ENCODE measurements around the gene ARNT2. TPM values are rescaled to one million over a fixed set of nuclear protein-coding genes. Genes with fewer than 3 reads are reported as not detected.

ARNT2 gene
- total RNA-seq, 2 experiments from 2014 or later: not detected

DNA sequence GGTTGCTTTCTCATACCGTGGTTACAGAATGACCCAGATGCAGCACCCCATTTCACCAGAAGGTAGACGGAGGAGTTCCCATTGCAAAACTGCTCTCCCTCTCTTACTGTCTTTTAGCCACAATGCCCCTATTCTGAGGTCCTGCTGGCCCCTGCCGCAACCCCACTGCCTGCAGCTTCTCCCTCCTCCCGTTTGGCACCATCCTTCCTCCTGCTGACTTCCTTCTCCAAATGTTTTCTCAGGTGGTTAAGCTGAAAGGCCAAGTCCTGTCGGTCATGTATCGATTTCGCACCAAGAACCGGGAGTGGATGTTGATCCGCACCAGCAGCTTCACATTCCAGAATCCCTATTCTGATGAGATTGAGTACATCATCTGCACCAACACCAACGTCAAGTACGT lies 158.7 kb downstream of the ARNT2 start:
- no peak overlapping the region for H3K4me2 ChIP-seq (ENCODE audit: low read length)
- ChIA-PET POLR2A (interaction anchor here (0.6 kb wide), 1 partner anchor 605 kb away, joined by 4 read pairs; no protein-coding TSS in a partner anchor), CTCF (ENCODE audit: unreplicated experiment) (no interaction called here)
- H3K9me2 ChIP-seq (ENCODE audit: insufficient read depth, low read length): no peaks in the 10 kb centered on the region
- no peak overlapping the region for H3K4me3 ChIP-seq (ENCODE audit: low read depth, low read length, poor library complexity, severe bottlenecking)
- H3K36me3 ChIP-seq (ENCODE audit: insufficient read depth, low read length): no peaks in the 10 kb centered on the region
- H3K4me1 ChIP-seq (ENCODE audit: insufficient read depth, low read length, poor library complexity, severe bottlenecking): no peaks in the 10 kb centered on the region
- no peaks in the 10 kb centered on the region for H4K20me1 ChIP-seq (ENCODE audit: insufficient read depth, low read length)
- H3K79me2 ChIP-seq (ENCODE audit: insufficient read depth, low read depth, low read length): no peaks in the 10 kb centered on the region
- no peak overlapping the region for H3K27ac ChIP-seq (ENCODE audit: low read depth, low read length, poor library complexity, severe bottlenecking)
- H2AFZ ChIP-seq (ENCODE audit: low read length): no peak overlapping the region
- no peak for DNase-seq (ENCODE audit: low spot score)
- TF ChIP-seq, protein P1, sequence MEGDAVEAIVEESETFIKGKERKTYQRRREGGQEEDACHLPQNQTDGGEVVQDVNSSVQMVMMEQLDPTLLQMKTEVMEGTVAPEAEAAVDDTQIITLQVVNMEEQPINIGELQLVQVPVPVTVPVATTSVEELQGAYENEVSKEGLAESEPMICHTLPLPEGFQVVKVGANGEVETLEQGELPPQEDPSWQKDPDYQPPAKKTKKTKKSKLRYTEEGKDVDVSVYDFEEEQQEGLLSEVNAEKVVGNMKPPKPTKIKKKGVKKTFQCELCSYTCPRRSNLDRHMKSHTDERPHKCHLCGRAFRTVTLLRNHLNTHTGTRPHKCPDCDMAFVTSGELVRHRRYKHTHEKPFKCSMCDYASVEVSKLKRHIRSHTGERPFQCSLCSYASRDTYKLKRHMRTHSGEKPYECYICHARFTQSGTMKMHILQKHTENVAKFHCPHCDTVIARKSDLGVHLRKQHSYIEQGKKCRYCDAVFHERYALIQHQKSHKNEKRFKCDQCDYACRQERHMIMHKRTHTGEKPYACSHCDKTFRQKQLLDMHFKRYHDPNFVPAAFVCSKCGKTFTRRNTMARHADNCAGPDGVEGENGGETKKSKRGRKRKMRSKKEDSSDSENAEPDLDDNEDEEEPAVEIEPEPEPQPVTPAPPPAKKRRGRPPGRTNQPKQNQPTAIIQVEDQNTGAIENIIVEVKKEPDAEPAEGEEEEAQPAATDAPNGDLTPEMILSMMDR (conservative IDR thresholded peaks at IDR 0.05; ENCODE audit: low read length): no peak
- TF ChIP-seq EZH2phosphoT487 (IDR thresholded peaks at IDR 0.05; ENCODE audit: borderline replicate concordance, low read depth, low read length): no peak
- intact Hi-C loops (cut with micrococcal nuclease; ENCODE audit: unreplicated experiment): loop anchor here (10.0 kb wide), 1 partner anchor 212 kb away; the partner anchor contains the start of gene CEMIP
- no TSS peak for BruUV-seq (replicated peaks)
- no peaks in the 10 kb centered on the region for H3K9me3 ChIP-seq (ENCODE audit: low read length)

DNA sequence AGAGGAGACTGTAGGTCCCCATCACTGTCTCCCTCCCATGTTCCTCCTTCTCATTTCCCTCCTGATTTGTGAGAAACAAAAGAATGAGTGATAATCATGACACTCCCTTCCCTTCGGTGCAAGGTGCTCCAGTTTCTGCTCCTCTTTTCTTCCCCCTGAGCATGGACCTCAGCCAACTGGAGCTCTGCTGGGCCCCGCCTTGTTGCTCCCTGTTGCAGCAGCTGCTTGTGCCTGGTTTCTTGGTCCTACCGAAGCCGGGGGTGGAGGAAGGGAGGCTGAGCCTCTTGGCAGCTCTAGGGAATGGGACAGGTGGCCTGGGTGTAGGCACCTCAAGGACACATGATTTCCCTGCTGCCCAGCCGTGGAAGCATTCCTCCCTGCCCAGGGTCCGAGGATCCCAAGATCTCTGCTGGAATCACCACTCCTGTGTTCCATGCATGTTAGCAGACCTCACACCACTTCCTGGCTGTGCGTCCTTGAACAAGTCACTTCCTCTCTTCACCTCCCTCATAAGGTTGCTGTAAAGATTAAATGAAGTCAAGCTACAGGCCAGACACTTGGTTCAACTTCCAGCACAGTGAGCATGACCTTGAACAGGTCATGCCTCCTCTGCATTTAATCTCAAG lies 159.3 kb downstream of the ARNT2 start:
- no peaks in the 10 kb centered on the region for H3K36me3 ChIP-seq (ENCODE audit: insufficient read depth, low read length)
- TF ChIP-seq, protein P1 (conservative IDR thresholded peaks at IDR 0.05; ENCODE audit: low read length): no peak
- no peak for TF ChIP-seq EZH2phosphoT487 (IDR thresholded peaks at IDR 0.05; ENCODE audit: borderline replicate concordance, low read depth, low read length)
- H3K4me2 ChIP-seq (ENCODE audit: low read length): no peak overlapping the region
- H3K4me1 ChIP-seq (ENCODE audit: insufficient read depth, low read length, poor library complexity, severe bottlenecking): no peaks in the 10 kb centered on the region
- ChIA-PET CTCF (ENCODE audit: unreplicated experiment) (no interaction called here), POLR2A (no interaction called here)
- no peaks in the 10 kb centered on the region for H4K20me1 ChIP-seq (ENCODE audit: insufficient read depth, low read length)
- H3K9me2 ChIP-seq (ENCODE audit: insufficient read depth, low read length): no peaks in the 10 kb centered on the region
- no peaks in the 10 kb centered on the region for H3K9me3 ChIP-seq (ENCODE audit: low read length)
- no peaks in the 10 kb centered on the region for H3K79me2 ChIP-seq (ENCODE audit: insufficient read depth, low read depth, low read length)
- H3K27ac ChIP-seq (ENCODE audit: low read depth, low read length, poor library complexity, severe bottlenecking): no peak overlapping the region
- H3K4me3 ChIP-seq (ENCODE audit: low read depth, low read length, poor library complexity, severe bottlenecking): no peak overlapping the region
- intact Hi-C loops (cut with micrococcal nuclease; ENCODE audit: unreplicated experiment): loop anchor here (10.0 kb wide), 1 partner anchor 211 kb away; the partner anchor contains the start of gene CEMIP
- H2AFZ ChIP-seq (ENCODE audit: low read length): no peak overlapping the region
- BruUV-seq (replicated peaks): no TSS peak
- no peak for DNase-seq (ENCODE audit: low spot score)

DNA sequence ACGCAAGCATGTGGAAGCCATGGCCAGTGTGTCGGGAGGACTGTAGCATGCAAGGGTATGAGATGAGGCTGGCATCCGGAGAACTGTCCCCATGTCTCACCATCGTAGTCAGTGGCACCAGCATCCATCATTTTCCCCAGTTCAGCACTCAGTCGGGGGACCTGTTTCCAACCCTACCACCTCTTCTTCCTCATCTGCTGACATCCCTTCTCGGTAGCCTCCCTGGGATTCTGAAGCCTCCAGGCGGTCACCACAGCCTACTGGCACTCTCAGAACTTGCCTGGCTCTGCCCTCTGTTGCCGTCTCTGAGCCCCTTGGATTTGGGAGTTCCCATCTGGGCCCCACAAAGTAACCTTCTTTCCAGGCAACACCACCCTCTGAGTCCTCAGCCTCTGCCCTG lies 159.9 kb downstream of the ARNT2 start:
- no peaks in the 10 kb centered on the region for H3K79me2 ChIP-seq (ENCODE audit: insufficient read depth, low read depth, low read length)
- no peaks in the 10 kb centered on the region for H3K36me3 ChIP-seq (ENCODE audit: insufficient read depth, low read length)
- H3K4me2 ChIP-seq (ENCODE audit: low read length): no peak overlapping the region
- intact Hi-C loops (cut with micrococcal nuclease; ENCODE audit: unreplicated experiment): loop anchor here (10.0 kb wide), 1 partner anchor 211 kb away; the partner anchor contains the start of gene CEMIP
- no peak for TF ChIP-seq EZH2phosphoT487 (IDR thresholded peaks at IDR 0.05; ENCODE audit: borderline replicate concordance, low read depth, low read length)
- no peak overlapping the region for H3K4me3 ChIP-seq (ENCODE audit: low read depth, low read length, poor library complexity, severe bottlenecking)
- BruUV-seq (replicated peaks): no TSS peak
- no peak for DNase-seq (ENCODE audit: low spot score)
- H3K4me1 ChIP-seq (ENCODE audit: insufficient read depth, low read length, poor library complexity, severe bottlenecking): no peaks in the 10 kb centered on the region
- H4K20me1 ChIP-seq (ENCODE audit: insufficient read depth, low read length): no peaks in the 10 kb centered on the region
- POLR2A ChIA-PET: no interaction called here
- H3K9me3 ChIP-seq (ENCODE audit: low read length): no peaks in the 10 kb centered on the region
- no peaks in the 10 kb centered on the region for H3K9me2 ChIP-seq (ENCODE audit: insufficient read depth, low read length)
- no peak overlapping the region for H2AFZ ChIP-seq (ENCODE audit: low read length)
- CTCF ChIA-PET (ENCODE audit: unreplicated experiment): no interaction called here
- H3K27ac ChIP-seq (ENCODE audit: low read depth, low read length, poor library complexity, severe bottlenecking): no peak overlapping the region

All from OCI-LY7 (cell line).